Brain microvascular endothelial cell (primary cell): ENCODE data around the gene TTC9.

ENCODE experiments used
- DNase-seq: peaks from one replicate; pipeline ENCODE4 v3.0.0-alpha.2; 2020
- H3K27ac ChIP-seq: fragments of 250-450 bp; sonication (Bioruptor Pico); 2 replicates; pipeline ENCODE4 v1.5.1; 2020; ENCODE audit warnings: mild to moderate bottlenecking, moderate library complexity
- H3K27me3 ChIP-seq: fragments of 250-450 bp; sonication (Bioruptor Pico); replicated peaks from 2 replicates; pipeline ENCODE4 v1.5.1; 2020; ENCODE audit warnings: mild to moderate bottlenecking
- H3K36me3 ChIP-seq: fragments of 250-450 bp; sonication (Bioruptor Pico); replicated peaks from 2 replicates; pipeline ENCODE4 v1.5.1; 2020; ENCODE audit warnings: mild to moderate bottlenecking
- H3K4me3 ChIP-seq: 2 replicates; pipeline ENCODE4 v1.5.1; 2011; ENCODE audit warnings: low read depth, mild to moderate bottlenecking, control low read depth, low read length, moderate library complexity
- in situ Hi-C: cut with HindIII; loops from 2 replicates; pipeline ENCODE4 v1.10.0; 2017; ENCODE audit warnings: low sequenced_read_pairs, low pct_ligation_motif_present
- TF ChIP-seq, protein P1 (sequence below): IDR thresholded peaks from 2 replicates; pipeline ENCODE4 v1.5.1; 2011; ENCODE audit warnings: low read depth, mild to moderate bottlenecking, moderate library complexity, low read length, control low read depth, inconsistent platforms; ENCODE audit errors: missing control alignments

TTC9 gene

DNA sequence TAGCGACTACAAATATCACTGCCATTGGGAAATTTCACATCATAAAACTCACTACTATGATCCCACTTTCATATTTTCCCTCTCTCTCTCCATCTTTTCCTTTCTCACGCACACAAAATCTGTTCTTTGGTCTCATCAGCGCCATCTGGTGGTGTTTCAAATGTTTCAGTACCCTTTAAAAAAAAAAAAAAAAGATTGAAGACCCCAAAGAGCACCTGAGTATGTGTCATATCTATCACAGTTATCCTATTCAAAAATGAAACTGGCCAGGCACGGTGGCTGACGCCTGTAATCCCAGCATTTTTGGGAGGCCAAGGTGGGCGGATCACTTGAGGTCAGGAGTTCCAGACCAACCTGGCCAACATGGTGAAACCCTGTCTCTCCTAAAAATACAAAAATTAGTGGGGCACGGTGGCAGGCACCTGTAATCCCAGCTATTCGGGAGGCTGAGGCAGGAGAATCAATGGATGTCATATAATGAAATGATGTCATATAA, 72.4 kb downstream of the TTC9 start:
- Histone ChIP-seq H3K27me3 (no peaks in the 10 kb centered on the region), H3K36me3 (no peaks in the 10 kb centered on the region), H3K4me3 (no peak overlapping the region), H3K27ac (no peak overlapping the region)
- DNase-seq: peak; percentile 14
- in situ Hi-C loops: no loop called here
- TF ChIP-seq, protein P1, sequence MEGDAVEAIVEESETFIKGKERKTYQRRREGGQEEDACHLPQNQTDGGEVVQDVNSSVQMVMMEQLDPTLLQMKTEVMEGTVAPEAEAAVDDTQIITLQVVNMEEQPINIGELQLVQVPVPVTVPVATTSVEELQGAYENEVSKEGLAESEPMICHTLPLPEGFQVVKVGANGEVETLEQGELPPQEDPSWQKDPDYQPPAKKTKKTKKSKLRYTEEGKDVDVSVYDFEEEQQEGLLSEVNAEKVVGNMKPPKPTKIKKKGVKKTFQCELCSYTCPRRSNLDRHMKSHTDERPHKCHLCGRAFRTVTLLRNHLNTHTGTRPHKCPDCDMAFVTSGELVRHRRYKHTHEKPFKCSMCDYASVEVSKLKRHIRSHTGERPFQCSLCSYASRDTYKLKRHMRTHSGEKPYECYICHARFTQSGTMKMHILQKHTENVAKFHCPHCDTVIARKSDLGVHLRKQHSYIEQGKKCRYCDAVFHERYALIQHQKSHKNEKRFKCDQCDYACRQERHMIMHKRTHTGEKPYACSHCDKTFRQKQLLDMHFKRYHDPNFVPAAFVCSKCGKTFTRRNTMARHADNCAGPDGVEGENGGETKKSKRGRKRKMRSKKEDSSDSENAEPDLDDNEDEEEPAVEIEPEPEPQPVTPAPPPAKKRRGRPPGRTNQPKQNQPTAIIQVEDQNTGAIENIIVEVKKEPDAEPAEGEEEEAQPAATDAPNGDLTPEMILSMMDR: peak; percentile 59

GRCh38 chr14:70716483-70716882, 74.8 kb downstream of the TTC9 start:
- DNase-seq: no peak
- H3K4me3 ChIP-seq: no peak overlapping the region
- TF ChIP-seq, protein P1: no peak
- no peaks in the 10 kb centered on the region for H3K36me3 ChIP-seq
- in situ Hi-C loops: no loop called here
- H3K27me3 ChIP-seq: no peaks in the 10 kb centered on the region
- H3K27ac ChIP-seq: no peak overlapping the region

GRCh38 chr14:70716958-70717357, 75.2 kb downstream of the TTC9 start:
- DNase-seq: no peak
- Histone ChIP-seq H3K4me3 (no peak overlapping the region), H3K36me3 (no peaks in the 10 kb centered on the region), H3K27me3 (no peaks in the 10 kb centered on the region), H3K27ac (no peak overlapping the region)
- TF ChIP-seq, protein P1: no peak
- in situ Hi-C loops: no loop called here

DNA sequence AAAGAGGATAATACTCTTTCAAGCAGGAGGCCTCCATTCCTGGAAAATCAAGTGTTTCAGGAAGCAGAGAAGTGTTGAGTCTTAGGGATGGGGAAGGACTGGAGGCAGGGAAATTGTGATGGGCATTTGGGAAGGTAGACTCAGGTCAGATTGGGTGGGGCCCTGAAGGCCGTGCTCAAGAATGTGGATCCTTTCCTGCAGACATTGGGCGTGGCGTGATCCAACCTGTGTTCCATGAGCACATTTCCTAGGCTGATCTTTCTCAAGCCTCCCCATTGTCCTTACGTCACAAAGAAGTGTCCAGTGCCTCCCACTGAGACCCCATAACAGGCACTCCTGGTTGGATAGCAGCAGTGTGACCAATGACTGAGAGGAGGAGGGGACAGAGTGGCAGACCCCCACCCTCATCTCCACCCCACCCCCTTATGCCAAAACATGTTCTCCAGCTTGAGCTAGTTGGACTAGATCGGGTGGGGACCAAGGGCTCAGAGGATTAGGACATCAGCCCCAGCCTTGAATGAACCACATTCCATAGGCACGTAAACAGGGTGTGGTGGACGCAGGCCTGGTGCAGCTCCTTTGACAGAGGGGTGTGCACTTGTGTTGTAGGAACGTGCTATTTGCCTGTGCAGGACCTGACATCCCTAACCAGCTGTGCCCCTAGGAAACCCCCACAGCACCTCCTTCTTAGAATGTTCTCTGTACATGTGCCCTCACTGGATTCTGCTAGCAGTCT, 76.8 kb downstream of the TTC9 start:
- no peaks in the 10 kb centered on the region for H3K36me3 ChIP-seq
- H3K27ac ChIP-seq: no peak overlapping the region
- H3K4me3 ChIP-seq: no peak overlapping the region
- H3K27me3 ChIP-seq: no peaks in the 10 kb centered on the region
- no peak for DNase-seq
- in situ Hi-C loops: no loop called here
- TF ChIP-seq, protein P1: no peak

GRCh38 chr14:70721542-70721941, 79.8 kb downstream of the TTC9 start:
- Histone ChIP-seq H3K27ac (no peak overlapping the region), H3K27me3 (no peaks in the 10 kb centered on the region), H3K4me3 (no peak overlapping the region), H3K36me3 (no peaks in the 10 kb centered on the region)
- TF ChIP-seq, protein P1: no peak
- in situ Hi-C loops: no loop called here
- DNase-seq: peak; percentile 1

GRCh38 chr14:70722418-70722817, 80.7 kb downstream of the TTC9 start:
- in situ Hi-C loops: no loop called here
- no peak overlapping the region for H3K4me3 ChIP-seq
- H3K36me3 ChIP-seq: no peaks in the 10 kb centered on the region
- no peak for DNase-seq
- no peak overlapping the region for H3K27ac ChIP-seq
- H3K27me3 ChIP-seq: no peaks in the 10 kb centered on the region
- TF ChIP-seq, protein P1: no peak
